HS-27A (cell line): Measurements from ENCODE around the gene TXN2.
"Not testable (repeated sequence)": the region's sequence is repeated elsewhere in the genome, so short reads cannot be mapped to it uniquely, and the experiment has no call there.

Source experiments
- DNase-seq: peaks from one replicate; pipeline ENCODE4 v3.0.0-alpha.2; 2012; ENCODE audit warnings: low read depth, missing footprints

TXN2 gene

GRCh38 chr22:36431977-36432376, 49.5 kb downstream of the TXN2 start:
- DNase-seq, result no peak

GRCh38 chr22:36430863-36431262, 50.6 kb downstream of the TXN2 start:
- DNase-seq, result no peak

- DNase-seq, result not testable (repeated sequence)
These were observed 53.5 kb downstream of the TXN2 start for GRCh38 chr22:36427952-36428351.

- no peak for DNase-seq
These were observed 55.4 kb downstream of the TXN2 start for GRCh38 chr22:36425977-36426523.

- DNase-seq, result no peak
These were observed 56.4 kb downstream of the TXN2 start for GRCh38 chr22:36424901-36425579.

GRCh38 chr22:36424466-36424865, 57.0 kb downstream of the TXN2 start:
- DNase-seq, result not testable (repeated sequence)

GRCh38 chr22:36423461-36424404, 57.7 kb downstream of the TXN2 start:
- no peak for DNase-seq

GRCh38 chr22:36422287-36423014, 59.0 kb downstream of the TXN2 start:
- DNase-seq, result no peak

GRCh38 chr22:36419912-36420882, 61.2 kb downstream of the TXN2 start:
- DNase-seq, result no peak

- DNase-seq, result no peak
These were observed 62.1 kb downstream of the TXN2 start for GRCh38 chr22:36419177-36419911.

GRCh38 chr22:36417281-36417686, 64.2 kb downstream of the TXN2 start:
- no peak for DNase-seq
